Vagina (tissue), 2 donors: ENCODE results near the gene RALB. TPM values are rescaled to one million over a fixed set of nuclear protein-coding genes. Genes with fewer than 3 reads are reported as not detected.
"Not testable (repeated sequence)": the region's sequence is repeated elsewhere in the genome, so short reads cannot be mapped to it uniquely, and the experiment has no call there.

Source experiments
- DNase-seq, 2 donors: peaks; one replicate each; pipeline ENCODE4 v3.0.0-alpha.2; 2017; ENCODE audit errors: extremely low spot score in 2 of 2
- H3K27ac ChIP-seq: fragments of 200-600 bp; sonication (generic); one replicate; pipeline ENCODE4 v1.5.1; 2019
- H3K27me3 ChIP-seq: fragments of 200-600 bp; sonication (generic); one replicate; pipeline ENCODE4 v1.5.1; 2019
- H3K36me3 ChIP-seq, 2 donors: fragments of 200-600 bp; sonication (generic); one replicate each; pipeline ENCODE4 v1.5.1; 2017 to 2019
- H3K4me1 ChIP-seq: fragments of 200-600 bp; sonication (generic); one replicate; pipeline ENCODE4 v1.5.1; 2019
- H3K4me3 ChIP-seq, 2 donors: fragments of 200-600 bp; sonication (generic); 1 replicate in 1 of 2; 2 replicates in 1 of 2; pipeline ENCODE4 v1.5.1; 2016 to 2019
- H3K9me3 ChIP-seq: fragments of 200-600 bp; sonication (generic); one replicate; pipeline ENCODE4 v1.5.1; 2019
- CTCF ChIP-seq, 3 experiments: fragments of 450-650 bp in 2 of 3; fragments of 200-600 bp in 1 of 3; sonication (generic) in 1 of 3; IDR thresholded peaks; one replicate each; pipeline ENCODE4 v1.5.1; 2017 to 2019; ENCODE audit warnings: antibody characterized with exemption in 3 of 3, mild to moderate bottlenecking in 2 of 3, moderate library complexity in 2 of 3
- POLR2A ChIP-seq, 2 donors: fragments of 450-650 bp; IDR thresholded peaks; one replicate each; pipeline ENCODE4 v1.6.1; 2017; ENCODE audit warnings: antibody characterized with exemption in 2 of 2, mild to moderate bottlenecking in 2 of 2, moderate library complexity in 2 of 2
- POLR2AphosphoS5 ChIP-seq, 2 donors: sonication (generic); formaldehyde crosslinking; IDR thresholded peaks; one replicate each; pipeline ENCODE4 v1.9.0; 2017; ENCODE audit warnings: antibody characterized with exemption in 2 of 2, mild to moderate bottlenecking in 2 of 2, low read depth in 1 of 2; ENCODE audit not compliant: insufficient read depth in 1 of 2
- intact Hi-C: fragments of 100-400 bp; cut with DNase I; formaldehyde crosslinking; loops from one replicate; pipeline ENCODE4 v1.15.1; 2023
- total RNA-seq: library from RNA; depleted of rRNA; stranded (reverse); fragments of >200 nt; gene quantifications from one replicate; pipeline ENCODE4 v1.2.3, GENCODE V29; 2016

RALB gene
- total RNA-seq, 1 donor from 2014 or later, result 44.0 TPM

GRCh38 chr2:120231974-120232635 is 20.5 kb upstream of the RALB start:
- Histone ChIP-seq H3K36me3 (no peaks in the 10 kb centered on the region), H3K27ac (peak overlapping the region; percentile 78), H3K27me3 (no peaks in the 10 kb centered on the region), H3K9me3 (no peaks in the 10 kb centered on the region), H3K4me3 (peak overlapping the region; percentile 36 to 44), H3K4me1 (peaks cover 17% of the 10 kb centered on the region)
- peak in 1 of 2 donors; percentile 33 for TF ChIP-seq POLR2AphosphoS5 (IDR thresholded peaks at IDR 0.05; ENCODE audit: insufficient read depth in 1 of 2, low read depth in 1 of 2)
- TF ChIP-seq CTCF (IDR thresholded peaks at IDR 0.05), result no peak
- no peak for DNase-seq
- intact Hi-C loops, result no loop called here

- Histone ChIP-seq H3K27ac (no peak overlapping the region), H3K36me3 (no peaks in the 10 kb centered on the region), H3K27me3 (no peaks in the 10 kb centered on the region), H3K4me3 (peak overlapping the region in 1 of 2 donors; percentile 44), H3K4me1 (peaks cover 29% of the 10 kb centered on the region), H3K9me3 (no peaks in the 10 kb centered on the region)
- intact Hi-C loops, result no loop called here
- DNase-seq, result no peak
- TF ChIP-seq CTCF (IDR thresholded peaks at IDR 0.05) (no peak), POLR2A (IDR thresholded peaks at IDR 0.05) (no peak), POLR2AphosphoS5 (IDR thresholded peaks at IDR 0.05; ENCODE audit: insufficient read depth in 1 of 2, low read depth in 1 of 2) (no peak)
Observed at GRCh38 chr2:120233292-120233691, 19.4 kb upstream of the RALB start.

- H3K27ac ChIP-seq, H3K4me3 ChIP-seq, H3K36me3 ChIP-seq, DNase-seq, H3K9me3 ChIP-seq, H3K27me3 ChIP-seq, intact Hi-C loops: not testable (repeated sequence)
- peaks cover 48% of the 10 kb centered on the region for H3K4me1 ChIP-seq
Observed at GRCh38 chr2:120235158-120235557, 17.5 kb upstream of the RALB start.

- Histone ChIP-seq H3K4me1 (peaks cover 51% of the 10 kb centered on the region), H3K9me3 (no peaks in the 10 kb centered on the region), H3K36me3 (no peaks in the 10 kb centered on the region), H3K27ac (no peak overlapping the region), H3K4me3 (no peak overlapping the region), H3K27me3 (no peaks in the 10 kb centered on the region)
- TF ChIP-seq POLR2AphosphoS5 (IDR thresholded peaks at IDR 0.05; ENCODE audit: insufficient read depth in 1 of 2, low read depth in 1 of 2), result no peak
- TF ChIP-seq CTCF (IDR thresholded peaks at IDR 0.05), result no peak
- TF ChIP-seq POLR2A (IDR thresholded peaks at IDR 0.05), result no peak
- DNase-seq, result no peak
- intact Hi-C loops, result no loop called here
Observed at GRCh38 chr2:120235681-120236080, 17.0 kb upstream of the RALB start.

GRCh38 chr2:120236316-120236715 is 16.3 kb upstream of the RALB start:
- no peak for DNase-seq
- TF ChIP-seq CTCF (IDR thresholded peaks at IDR 0.05) (no peak), POLR2AphosphoS5 (IDR thresholded peaks at IDR 0.05; ENCODE audit: insufficient read depth in 1 of 2, low read depth in 1 of 2) (no peak), POLR2A (IDR thresholded peaks at IDR 0.05) (no peak)
- intact Hi-C loops, result no loop called here
- no peaks in the 10 kb centered on the region for H3K27me3 ChIP-seq
- no peaks in the 10 kb centered on the region for H3K9me3 ChIP-seq
- H3K4me1 ChIP-seq, result peaks cover 51% of the 10 kb centered on the region
- no peaks in the 10 kb centered on the region for H3K36me3 ChIP-seq
- no peak overlapping the region for H3K27ac ChIP-seq
- H3K4me3 ChIP-seq, result no peak overlapping the region
